Measurements from ENCODE around the gene LRRC36. TPM values are rescaled to one million over a fixed set of nuclear protein-coding genes. Genes with fewer than 3 reads are reported as not detected.

The LRRC36 gene
- total and polyA plus RNA-seq, 2 donors (not counting 3 experiments of a cell fraction or from before 2014, with no cell fraction given), result 0.30 to 2.0 TPM

- Histone ChIP-seq H3K9me3 (replicated peaks; ENCODE audit: control insufficient read depth, insufficient read depth, low read length) (no peaks in the 10 kb centered on the region), H3K79me2 (ENCODE audit: control insufficient read depth, insufficient read depth, low read length) (no peaks in the 10 kb centered on the region), H2AFZ (ENCODE audit: low read depth, low read length) (peak overlapping the region; percentile 6), H3K9ac (replicated peaks; ENCODE audit: extremely low read depth, insufficient read depth, low read length) (peak overlapping the region; percentile 4), H3K9me1 (replicated peaks; ENCODE audit: control insufficient read depth, extremely low read depth, insufficient read depth, low read length) (no peaks in the 10 kb centered on the region), H3K4me1 (ENCODE audit: control insufficient read depth, extremely low read depth, insufficient read depth, low read length) (peaks cover 12% of the 10 kb centered on the region), H3K36me3 (ENCODE audit: control insufficient read depth in 2 of 2, extremely low read depth in 1 of 2, insufficient read depth in 2 of 2, low read length in 2 of 2) (no peaks in the 10 kb centered on the region), H3K27ac (ENCODE audit: insufficient read depth, low read depth, low read length) (peak overlapping the region; percentile 72), H4K20me1 (replicated peaks; ENCODE audit: control insufficient read depth, extremely low read depth, insufficient read depth, low read length) (no peaks in the 10 kb centered on the region), H3K4me2 (ENCODE audit: insufficient read depth, low read length) (no peak overlapping the region), H3K4me3 (replicated peaks in 1 of 3; ENCODE audit: insufficient read depth in 1 of 3, low read depth in 1 of 3, low read length in 3 of 3) (no peak overlapping the region), H3K27me3 (ENCODE audit: control insufficient read depth in 2 of 2, insufficient read depth in 2 of 2, low read length in 2 of 2) (no peaks in the 10 kb centered on the region)
- BruUV-seq (replicated peaks), result TSS peak; percentile 99
- intact Hi-C loops (cut with micrococcal nuclease), result loop anchor here (1.0 to 10.0 kb wide), 2 partner anchors 34 to 593 kb away; no protein-coding TSS in a partner anchor
- CTCF ChIA-PET, result interaction anchor here (1.0 to 2.2 kb wide), 4 partner anchors 15 to 88 kb away, joined by 3 to 14 read pairs (median 4); partner anchors contain the start of genes KCTD19 and LRRC36
- FAIRE-seq (peak; percentile 85), DNase-seq (ENCODE audit: low read depth, low spot score) (peak; percentile 92)
- peak; percentile 19 for TF ChIP-seq MYC (IDR thresholded peaks at IDR 0.05; ENCODE audit: low read depth, low read length)
- TF ChIP-seq JUN (IDR thresholded peaks at IDR 0.05; ENCODE audit: borderline replicate concordance, insufficient read depth, insufficient read length, low read depth), result peak; percentile 92
- no peak for TF ChIP-seq EZH2 (IDR thresholded peaks at IDR 0.05; ENCODE audit: borderline replicate concordance, low read depth, low read length, severe bottlenecking)
- peak; percentile 96 for TF ChIP-seq FOS (IDR thresholded peaks at IDR 0.05; ENCODE audit: borderline replicate concordance, insufficient read depth, low read length)
- peak; percentile 36 for TF ChIP-seq POLR2A (IDR thresholded peaks at IDR 0.05; ENCODE audit: low read depth, low read length)
- TF ChIP-seq MAX (IDR thresholded peaks at IDR 0.05; ENCODE audit: insufficient read depth, insufficient read length), result no peak
- peak; percentile 79 for TF ChIP-seq GATA2 (IDR thresholded peaks at IDR 0.05; ENCODE audit: insufficient read depth, insufficient read length, low read depth, low read length)
- no peak for TF ChIP-seq CTCF (IDR thresholded peaks at IDR 0.05; ENCODE audit: extremely low read depth in 1 of 2, insufficient read depth in 1 of 2, low read depth in 1 of 2, low read length in 2 of 2)
- TF ChIP-seq POLR2AphosphoS5 (IDR thresholded peaks at IDR 0.05; ENCODE audit: insufficient read depth, low read depth, low read length), result peak; percentile 59
- POLR2A ChIA-PET, result no interaction called here
- dilution Hi-C loops (cut with MboI; ENCODE audit: extremely low pct_ligation_motif_present, low sequenced_read_pairs), result no loop called here
Observed at GRCh38 chr16:67311607-67312488, 14.8 kb upstream of the LRRC36 start.
